HG03575 (cell line): ENCODE measurements around the gene NCKAP5.

Source experiments
- ATAC-seq: cut with Tn5 transposase; IDR thresholded peaks from one replicate; pipeline ENCODE4 v1.9.1; 2021; ENCODE audit not compliant: unreplicated experiment, insufficient number of reproducible peaks, low FRiP score; ENCODE audit errors: extremely low read depth

Gene NCKAP5

GRCh38 chr2:133331436-133331835 is 236.8 kb downstream of the NCKAP5 start:
- no peak for ATAC-seq

- ATAC-seq = no peak
These were observed 241.4 kb downstream of the NCKAP5 start for GRCh38 chr2:133326652-133327397.

- ATAC-seq = no peak
These were observed 244.1 kb downstream of the NCKAP5 start for GRCh38 chr2:133324150-133324561.

DNA sequence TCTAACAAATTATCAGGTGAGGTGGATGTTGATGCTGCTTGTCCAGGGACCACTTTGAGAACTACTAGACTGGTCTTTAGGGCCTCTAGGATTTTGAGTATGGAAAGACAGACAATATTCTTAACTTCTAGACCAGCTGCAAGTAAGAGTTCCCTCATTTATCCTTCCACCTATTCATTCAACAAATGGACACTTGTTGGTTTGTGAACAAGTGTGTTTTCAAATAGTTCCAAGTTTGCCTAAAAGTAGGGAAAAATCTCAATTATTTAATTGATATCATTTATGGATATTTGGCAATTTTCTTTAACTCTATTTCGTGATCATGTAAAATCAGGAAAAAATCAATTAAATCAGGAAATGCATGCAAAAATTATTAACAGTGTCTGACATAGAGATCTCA is 245.4 kb downstream of the NCKAP5 start:
- ATAC-seq = no peak

DNA sequence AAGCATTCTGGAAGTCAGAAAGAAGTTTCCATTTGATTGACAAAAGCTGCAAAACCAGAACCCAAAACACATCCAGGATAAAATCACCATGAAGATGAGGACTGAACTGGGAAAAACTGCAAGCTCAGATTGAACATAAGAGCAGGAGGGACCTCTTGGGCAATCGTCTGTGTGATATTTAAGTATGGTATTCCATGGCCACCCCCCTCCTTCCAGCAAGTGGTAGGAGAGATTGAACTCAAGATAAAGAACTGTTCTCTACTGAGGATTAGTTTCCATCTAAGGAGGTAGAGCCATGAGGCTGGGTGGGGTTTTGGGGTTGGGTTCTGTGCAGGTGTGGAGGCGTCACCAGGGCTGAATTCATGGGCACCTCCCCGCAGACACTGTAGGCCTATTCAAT is 251.1 kb downstream of the NCKAP5 start:
- ATAC-seq = no peak

DNA sequence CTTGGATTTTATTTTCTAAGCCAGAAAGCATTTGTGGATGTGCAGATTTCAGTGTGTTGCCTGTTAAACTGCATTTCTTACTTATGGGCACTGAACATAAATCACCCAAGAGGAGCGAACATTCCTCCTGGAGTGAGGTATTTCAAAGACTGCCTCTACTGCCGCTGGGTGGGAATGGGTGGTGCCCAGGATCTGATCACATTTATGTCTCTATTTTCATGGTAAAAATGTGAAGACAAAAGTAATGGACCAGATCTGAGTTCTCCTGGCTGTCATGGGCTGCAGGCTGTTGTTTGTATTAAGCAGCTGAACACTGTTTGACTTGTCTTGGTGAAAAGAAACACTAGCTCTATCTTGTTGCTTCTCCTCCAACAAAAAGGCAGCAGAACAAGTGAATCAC is 251.7 kb downstream of the NCKAP5 start:
- ATAC-seq = no peak

- ATAC-seq = no peak
These were observed 253.0 kb downstream of the NCKAP5 start for GRCh38 chr2:133315280-133315679.

DNA sequence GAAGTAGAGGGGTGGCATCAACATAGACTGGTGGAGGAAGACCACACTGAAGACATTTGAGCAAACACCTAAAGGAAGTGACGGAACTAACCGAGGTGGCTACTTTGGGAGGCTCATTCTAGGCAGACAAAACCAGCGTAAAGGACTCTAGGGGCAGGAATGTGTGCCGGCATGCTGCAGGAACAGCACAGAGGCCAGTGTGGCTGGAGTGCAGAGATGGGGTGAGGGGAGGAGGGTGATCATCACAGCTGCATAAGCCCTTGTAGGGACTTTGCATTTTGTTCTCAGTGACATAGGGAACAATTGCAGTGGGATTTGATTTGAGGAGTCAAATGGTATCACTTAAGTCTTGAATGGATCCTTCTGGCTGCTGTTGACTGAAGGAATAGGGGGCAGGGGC is 253.5 kb downstream of the NCKAP5 start:
- no peak for ATAC-seq

- ATAC-seq = no peak
These were observed 256.1 kb downstream of the NCKAP5 start for GRCh38 chr2:133312038-133312729.

DNA sequence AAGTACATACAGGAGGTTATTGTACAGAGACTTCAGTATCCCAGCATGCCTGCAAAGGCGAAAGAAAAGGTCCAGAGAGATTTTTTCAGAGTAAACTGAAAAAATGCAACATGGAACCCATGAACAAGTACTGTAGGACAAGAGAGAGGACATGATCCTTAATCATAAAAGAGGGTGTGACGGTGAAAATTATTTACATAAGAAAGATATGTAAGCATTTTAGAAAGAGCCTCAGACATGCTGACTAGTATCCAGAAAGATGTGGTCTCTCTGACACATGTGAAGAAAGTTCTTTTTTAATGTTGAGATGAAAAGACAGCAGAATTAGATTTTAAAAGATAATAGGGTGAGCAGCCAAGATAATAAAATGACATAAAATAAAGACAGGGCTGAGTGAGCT is 262.0 kb downstream of the NCKAP5 start:
- no peak for ATAC-seq

GRCh38 chr2:133304344-133304743 is 263.9 kb downstream of the NCKAP5 start:
- no peak for ATAC-seq

DNA sequence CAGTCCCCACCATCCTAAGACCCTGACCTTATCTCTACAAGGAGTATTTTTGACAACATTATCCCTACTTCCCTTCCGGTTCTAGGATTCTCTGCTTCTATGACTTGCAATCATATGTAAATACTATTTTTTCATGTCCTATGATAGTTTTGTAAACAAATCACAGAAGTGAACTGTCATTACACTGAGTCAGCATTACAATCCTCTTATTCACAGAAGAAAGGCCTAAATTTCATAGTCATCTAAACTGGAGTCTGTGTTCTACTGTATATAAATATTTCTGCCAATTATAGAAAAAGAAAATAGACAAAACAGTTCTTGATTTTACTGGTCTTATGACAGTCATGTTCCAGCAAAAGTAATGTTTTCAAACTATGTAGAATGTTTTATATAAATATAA is 265.1 kb downstream of the NCKAP5 start:
- ATAC-seq = no peak

DNA sequence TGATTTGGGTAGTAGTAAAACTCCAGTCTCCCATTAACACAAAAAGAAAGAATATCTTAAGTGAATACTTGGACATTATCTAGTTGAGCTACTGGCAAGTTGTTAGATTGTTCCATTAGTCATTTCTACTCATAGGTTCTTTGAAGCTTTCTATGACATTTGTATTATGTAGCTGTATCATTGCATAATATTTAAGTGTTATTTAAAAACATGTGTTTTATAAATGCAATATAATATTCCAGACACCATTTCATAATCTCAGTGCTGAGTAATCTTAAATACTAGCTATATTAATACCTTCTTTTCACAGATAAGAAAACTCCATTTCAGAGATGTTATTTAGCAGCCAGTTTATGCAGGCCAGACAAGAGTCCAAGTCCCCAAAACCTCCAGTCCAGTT is 271.9 kb downstream of the NCKAP5 start:
- ATAC-seq = no peak

GRCh38 chr2:133293544-133294353 is 274.5 kb downstream of the NCKAP5 start:
- ATAC-seq = no peak

- ATAC-seq = no peak
These were observed 276.0 kb downstream of the NCKAP5 start for GRCh38 chr2:133292259-133292658.

- no peak for ATAC-seq
These were observed 280.6 kb downstream of the NCKAP5 start for GRCh38 chr2:133287709-133288108.

DNA sequence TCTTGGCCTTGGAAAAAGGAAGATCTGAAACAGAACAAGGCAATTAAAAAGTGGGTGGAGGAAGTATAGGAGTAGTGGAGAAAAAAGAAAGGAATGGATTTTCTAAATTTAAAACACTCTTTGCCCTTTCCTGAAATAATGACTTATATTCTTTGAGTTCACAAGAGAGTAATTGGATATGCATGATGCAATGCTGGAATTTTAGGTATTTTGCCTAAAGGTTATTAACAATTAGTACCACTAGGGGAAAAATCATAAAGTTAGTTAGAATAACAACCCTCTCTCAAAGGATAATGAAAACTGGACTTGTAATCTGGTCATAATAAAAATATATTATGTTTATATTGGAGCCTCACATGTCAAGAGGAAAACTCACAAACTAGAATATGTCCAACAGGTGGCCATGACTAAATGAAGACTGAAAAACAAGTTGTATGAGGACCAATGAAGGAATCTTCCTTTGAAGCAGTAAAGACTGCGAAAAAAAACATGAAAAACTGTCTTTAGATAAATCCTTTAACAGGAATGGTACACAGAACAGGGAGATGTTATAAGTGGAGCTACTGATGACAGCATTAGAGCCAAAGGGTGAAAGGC is 281.8 kb downstream of the NCKAP5 start:
- ATAC-seq = no peak

DNA sequence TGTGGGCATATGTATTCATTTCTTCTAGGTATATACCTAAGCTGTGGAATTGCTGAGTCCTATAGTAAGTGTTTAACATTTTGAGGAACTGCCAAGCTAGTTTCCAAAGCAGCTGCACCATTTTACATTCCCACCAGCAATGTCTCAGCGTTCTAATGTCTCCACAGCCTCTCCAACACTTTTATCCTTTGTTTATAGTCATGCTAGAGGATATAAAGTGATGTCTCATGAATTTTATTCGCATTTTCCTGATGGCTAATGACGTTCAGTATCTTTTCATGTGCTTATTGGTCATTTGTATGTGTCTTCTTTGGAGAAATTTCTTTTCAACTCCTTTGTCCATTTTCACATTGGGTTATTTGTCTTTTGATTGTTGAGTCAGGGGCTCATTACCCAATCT is 295.2 kb downstream of the NCKAP5 start:
- ATAC-seq = no peak

GRCh38 chr2:133271105-133271504 is 297.2 kb downstream of the NCKAP5 start:
- ATAC-seq = no peak
